Osteoblast (primary cell): ENCODE results near the gene DBNL. TPM values are rescaled to one million over a fixed set of nuclear protein-coding genes. Genes with fewer than 3 reads are reported as not detected.
A peak's percentile ranks its signal among the peaks of the same experiment; 100 is the strongest.

Source experiments
- DNase-seq: peaks from one replicate; pipeline ENCODE4 v3.0.0; 2011; ENCODE audit warnings: low spot score, mixed read lengths; ENCODE audit not compliant: insufficient read length; ENCODE audit errors: missing footprints
- H2AFZ ChIP-seq: 2 replicates; pipeline ENCODE4 v1.6.0; 2011; ENCODE audit warnings: mild to moderate bottlenecking, low read length
- H3K27ac ChIP-seq: 2 replicates; pipeline ENCODE4 v1.5.1; 2011; ENCODE audit warnings: mild to moderate bottlenecking, low read depth, low read length, moderate library complexity
- H3K27me3 ChIP-seq: 2 replicates; pipeline ENCODE4 v1.6.0; 2012; ENCODE audit warnings: mild to moderate bottlenecking, control low read depth, inconsistent platforms, low read length, moderate library complexity; ENCODE audit not compliant: insufficient read depth
- H3K36me3 ChIP-seq: 2 replicates; pipeline ENCODE4 v1.5.1; 2011; ENCODE audit warnings: mild to moderate bottlenecking, low read length, control low read depth, moderate library complexity; ENCODE audit not compliant: insufficient read depth
- H3K4me1 ChIP-seq: 2 replicates; pipeline ENCODE4 v1.5.1; 2011; ENCODE audit warnings: mild to moderate bottlenecking, low read length, control low read depth, moderate library complexity; ENCODE audit not compliant: insufficient read depth
- H3K4me2 ChIP-seq: 2 replicates; pipeline ENCODE4 v1.6.0; 2011; ENCODE audit warnings: mild to moderate bottlenecking, low read length; ENCODE audit not compliant: insufficient read depth
- H3K4me3 ChIP-seq: fragments of 200-600 bp; sonication (generic); 3 replicates; pipeline ENCODE4 v1.5.1; 2012; ENCODE audit warnings: mild to moderate bottlenecking, low read length, inconsistent platforms; ENCODE audit not compliant: insufficient read depth
- H3K79me2 ChIP-seq: 2 replicates; pipeline ENCODE4 v1.6.0; 2012; ENCODE audit warnings: mild to moderate bottlenecking, low read length, control low read depth, inconsistent platforms; ENCODE audit not compliant: insufficient read depth
- H3K9me3 ChIP-seq: 2 replicates; pipeline ENCODE4 v1.5.1; 2011; ENCODE audit warnings: low read depth, low read length, control low read depth
- H4K20me1 ChIP-seq: 2 replicates; pipeline ENCODE4 v1.6.0; 2012; ENCODE audit warnings: mild to moderate bottlenecking, low read length, control low read depth; ENCODE audit not compliant: insufficient read depth
- total RNA-seq: library from RNA; depleted of rRNA; stranded (reverse); fragments of >200 nt; gene quantifications from 2 replicates; pipeline ENCODE4 v1.2.3, GENCODE V29; 2012
- TF ChIP-seq, protein P1 (sequence below): IDR thresholded peaks from 2 replicates; pipeline ENCODE4 v1.5.1; 2011; ENCODE audit warnings: mild to moderate bottlenecking, low read depth, low read length, moderate library complexity; ENCODE audit errors: extremely low read depth

DBNL gene
- total RNA-seq, 1 donor, result 105 TPM

DNA sequence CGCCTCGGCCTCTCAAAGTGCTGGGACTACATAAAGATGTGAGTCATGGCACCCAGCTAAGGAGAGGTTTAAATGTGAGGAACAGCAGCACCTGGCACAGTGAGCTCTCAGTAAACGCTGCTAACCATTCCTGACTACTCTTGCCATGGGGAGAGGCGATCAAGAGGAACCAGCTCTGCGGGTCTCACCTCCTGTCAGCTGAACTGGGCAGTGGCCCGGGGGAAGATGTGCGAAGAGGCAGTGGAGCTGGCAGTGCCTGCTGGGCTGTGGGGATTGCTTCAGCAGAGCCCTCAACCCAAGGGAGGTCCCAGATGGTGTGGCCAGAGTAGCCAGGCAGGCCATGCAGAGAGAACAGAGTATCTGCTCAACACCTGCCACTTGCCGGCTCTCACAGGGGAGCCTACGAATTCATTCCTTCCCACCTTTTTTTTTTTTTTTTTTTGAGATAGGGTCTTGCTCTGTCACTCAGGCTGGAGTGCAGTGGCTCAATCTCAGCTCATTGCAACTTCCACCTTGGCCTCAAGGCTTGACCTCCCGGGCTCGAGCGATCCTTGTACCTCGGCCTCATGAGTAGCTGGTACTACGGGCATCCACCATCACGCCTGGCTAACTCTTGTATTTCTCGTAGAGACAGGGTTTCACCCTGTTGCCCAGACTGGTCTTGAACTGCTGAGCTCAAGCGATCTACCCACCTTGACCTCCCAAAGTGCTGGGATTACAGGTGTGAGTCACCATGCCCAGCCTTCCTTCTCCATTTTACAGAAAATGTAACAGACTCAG, 31.0 kb downstream of the DBNL start:
- H3K27me3 ChIP-seq, result no peaks in the 10 kb centered on the region
- H3K9me3 ChIP-seq, result no peaks in the 10 kb centered on the region
- no peak overlapping the region for H2AFZ ChIP-seq
- H3K4me1 ChIP-seq, result peaks cover 17% of the 10 kb centered on the region
- no peak overlapping the region for H3K27ac ChIP-seq
- TF ChIP-seq, protein P1, sequence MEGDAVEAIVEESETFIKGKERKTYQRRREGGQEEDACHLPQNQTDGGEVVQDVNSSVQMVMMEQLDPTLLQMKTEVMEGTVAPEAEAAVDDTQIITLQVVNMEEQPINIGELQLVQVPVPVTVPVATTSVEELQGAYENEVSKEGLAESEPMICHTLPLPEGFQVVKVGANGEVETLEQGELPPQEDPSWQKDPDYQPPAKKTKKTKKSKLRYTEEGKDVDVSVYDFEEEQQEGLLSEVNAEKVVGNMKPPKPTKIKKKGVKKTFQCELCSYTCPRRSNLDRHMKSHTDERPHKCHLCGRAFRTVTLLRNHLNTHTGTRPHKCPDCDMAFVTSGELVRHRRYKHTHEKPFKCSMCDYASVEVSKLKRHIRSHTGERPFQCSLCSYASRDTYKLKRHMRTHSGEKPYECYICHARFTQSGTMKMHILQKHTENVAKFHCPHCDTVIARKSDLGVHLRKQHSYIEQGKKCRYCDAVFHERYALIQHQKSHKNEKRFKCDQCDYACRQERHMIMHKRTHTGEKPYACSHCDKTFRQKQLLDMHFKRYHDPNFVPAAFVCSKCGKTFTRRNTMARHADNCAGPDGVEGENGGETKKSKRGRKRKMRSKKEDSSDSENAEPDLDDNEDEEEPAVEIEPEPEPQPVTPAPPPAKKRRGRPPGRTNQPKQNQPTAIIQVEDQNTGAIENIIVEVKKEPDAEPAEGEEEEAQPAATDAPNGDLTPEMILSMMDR, result no peak
- H3K4me3 ChIP-seq, result no peak overlapping the region
- no peaks in the 10 kb centered on the region for H4K20me1 ChIP-seq
- no peaks in the 10 kb centered on the region for H3K79me2 ChIP-seq
- no peak for DNase-seq
- H3K4me2 ChIP-seq, result no peak overlapping the region
- peaks cover 48% of the 10 kb centered on the region for H3K36me3 ChIP-seq

DNA sequence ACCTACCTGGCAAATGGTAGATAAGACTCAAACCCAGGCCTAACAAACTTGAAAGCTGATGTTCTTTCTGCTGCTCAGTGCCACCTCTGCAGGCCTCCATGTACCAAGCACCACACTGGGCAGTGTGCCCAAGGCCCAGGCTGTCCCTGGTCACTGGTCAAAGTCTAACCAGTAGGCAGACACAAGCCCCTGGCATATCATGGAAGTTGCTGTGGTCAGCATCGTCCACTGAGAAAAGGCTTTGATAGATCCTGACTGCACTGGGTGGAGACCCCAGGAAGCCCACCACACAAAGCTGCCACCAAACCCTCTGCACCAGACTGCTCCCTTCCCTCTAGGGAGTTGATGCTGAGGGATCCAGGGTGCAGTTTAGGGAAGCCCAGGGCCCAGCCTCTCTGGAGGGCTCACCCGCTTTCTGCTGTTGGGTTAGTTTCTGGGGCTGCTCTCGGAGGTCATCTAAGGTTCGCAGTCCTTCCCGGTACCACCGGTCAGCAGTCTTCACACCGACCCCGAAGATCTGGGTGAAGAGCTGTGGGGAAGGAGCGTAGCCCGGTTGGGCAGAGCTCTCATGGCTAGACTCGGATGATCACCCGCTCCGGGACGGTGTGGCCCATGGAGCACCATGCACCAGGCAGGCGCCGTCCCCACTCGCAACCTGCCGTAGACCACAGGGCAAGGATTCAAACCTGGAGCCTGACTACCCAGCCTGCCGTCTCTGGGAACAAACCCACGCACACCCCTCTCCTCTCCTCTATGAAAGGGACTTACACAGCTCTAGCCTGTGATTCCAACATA, 31.8 kb downstream of the DBNL start:
- TF ChIP-seq, protein P1, result no peak
- Histone ChIP-seq H3K27me3 (no peaks in the 10 kb centered on the region), H3K27ac (no peak overlapping the region), H3K4me3 (no peak overlapping the region), H3K79me2 (peaks cover 8% of the 10 kb centered on the region), H2AFZ (no peak overlapping the region), H3K36me3 (peaks cover 51% of the 10 kb centered on the region), H3K4me1 (peaks cover 16% of the 10 kb centered on the region), H4K20me1 (no peaks in the 10 kb centered on the region), H3K9me3 (no peaks in the 10 kb centered on the region), H3K4me2 (no peak overlapping the region)
- DNase-seq, result peak; percentile 77

DNA sequence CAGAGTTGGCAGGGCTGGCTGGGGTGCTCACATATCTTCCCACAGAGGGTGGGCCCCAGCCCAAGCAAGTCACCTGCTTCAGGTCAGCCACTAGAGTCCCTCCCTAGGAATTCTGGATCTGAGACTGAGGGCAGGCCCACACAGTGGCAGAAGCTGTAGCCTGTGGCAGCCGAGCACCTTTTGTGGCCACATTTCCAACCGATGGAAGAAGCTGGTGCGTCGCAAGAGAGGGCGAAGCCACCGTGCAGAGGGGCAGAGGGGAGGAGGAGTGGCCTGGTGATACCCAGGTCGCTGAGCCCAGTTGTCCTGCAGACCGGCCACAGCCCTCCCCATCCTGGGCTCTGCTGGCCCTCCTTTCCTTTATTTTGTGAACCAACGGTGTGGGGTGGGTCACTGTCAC, 32.6 kb downstream of the DBNL start:
- Histone ChIP-seq H3K9me3 (no peaks in the 10 kb centered on the region), H3K4me3 (no peak overlapping the region), H3K27me3 (no peaks in the 10 kb centered on the region), H3K4me2 (no peak overlapping the region), H3K4me1 (peaks cover 17% of the 10 kb centered on the region), H2AFZ (no peak overlapping the region), H3K79me2 (peaks cover 12% of the 10 kb centered on the region), H4K20me1 (no peaks in the 10 kb centered on the region), H3K27ac (no peak overlapping the region), H3K36me3 (peaks cover 51% of the 10 kb centered on the region)
- DNase-seq, result peak; percentile 19
- TF ChIP-seq, protein P1, result no peak

DNA sequence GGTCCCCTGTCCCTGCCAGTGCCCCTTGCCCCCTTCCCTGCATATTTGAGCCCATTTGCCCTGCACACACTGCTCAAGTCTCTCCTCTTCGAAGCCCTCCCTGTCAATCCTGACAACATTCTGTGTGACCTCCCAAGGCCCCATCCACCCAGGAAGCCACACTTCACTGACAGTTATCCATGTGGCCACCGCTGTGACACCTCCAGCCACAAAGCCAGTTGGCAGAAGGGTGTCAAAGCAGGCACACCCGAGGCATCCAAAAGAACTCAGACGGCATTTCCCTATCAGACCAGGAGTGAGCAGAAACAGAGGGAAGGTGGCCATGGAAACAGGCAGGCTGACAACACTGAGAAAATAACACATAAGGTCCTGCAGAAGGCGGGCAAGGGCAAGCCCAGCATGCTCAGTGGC, 33.2 kb downstream of the DBNL start:
- peak; percentile 34 for DNase-seq
- Histone ChIP-seq H3K9me3 (no peaks in the 10 kb centered on the region), H3K4me3 (no peak overlapping the region), H3K36me3 (peaks cover 51% of the 10 kb centered on the region), H3K27me3 (no peaks in the 10 kb centered on the region), H2AFZ (no peak overlapping the region), H3K4me2 (no peak overlapping the region), H3K79me2 (peaks cover 14% of the 10 kb centered on the region), H4K20me1 (no peaks in the 10 kb centered on the region), H3K27ac (peak overlapping the region; percentile 28), H3K4me1 (peaks cover 14% of the 10 kb centered on the region)
- TF ChIP-seq, protein P1, result no peak
